CD4-positive, alpha-beta T cell treated with Interleukin-1 beta for 1 hour (primary cell): ENCODE measurements around the gene NEU2.
A peak's percentile ranks its signal among the peaks of the same experiment; 100 is the strongest.
"Not testable (repeated sequence)": the region's sequence is repeated elsewhere in the genome, so short reads cannot be mapped to it uniquely, and the experiment has no call there.

Experiments
- DNase-seq, 2 donors: peaks; one replicate each; pipeline ENCODE4 v3.0.0-alpha.2; 2020 to 2022

NEU2 gene

GRCh38 chr2:233058717-233059546 lies 26.5 kb downstream of the NEU2 start:
- DNase-seq: no peak

DNA sequence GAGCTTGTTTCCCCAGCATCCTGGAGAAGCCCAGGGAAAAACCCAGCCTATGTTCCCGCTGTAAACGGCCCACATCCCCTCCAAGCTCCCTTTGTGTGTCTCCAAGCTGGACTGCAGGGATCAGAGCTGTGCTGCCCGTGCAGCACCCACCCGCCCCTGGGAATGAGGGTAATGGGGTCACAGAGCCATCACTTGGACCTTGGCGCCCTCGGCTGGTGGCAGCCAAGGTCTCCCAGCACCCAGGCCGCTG lies 27.0 kb downstream of the NEU2 start:
- DNase-seq: no peak

DNA sequence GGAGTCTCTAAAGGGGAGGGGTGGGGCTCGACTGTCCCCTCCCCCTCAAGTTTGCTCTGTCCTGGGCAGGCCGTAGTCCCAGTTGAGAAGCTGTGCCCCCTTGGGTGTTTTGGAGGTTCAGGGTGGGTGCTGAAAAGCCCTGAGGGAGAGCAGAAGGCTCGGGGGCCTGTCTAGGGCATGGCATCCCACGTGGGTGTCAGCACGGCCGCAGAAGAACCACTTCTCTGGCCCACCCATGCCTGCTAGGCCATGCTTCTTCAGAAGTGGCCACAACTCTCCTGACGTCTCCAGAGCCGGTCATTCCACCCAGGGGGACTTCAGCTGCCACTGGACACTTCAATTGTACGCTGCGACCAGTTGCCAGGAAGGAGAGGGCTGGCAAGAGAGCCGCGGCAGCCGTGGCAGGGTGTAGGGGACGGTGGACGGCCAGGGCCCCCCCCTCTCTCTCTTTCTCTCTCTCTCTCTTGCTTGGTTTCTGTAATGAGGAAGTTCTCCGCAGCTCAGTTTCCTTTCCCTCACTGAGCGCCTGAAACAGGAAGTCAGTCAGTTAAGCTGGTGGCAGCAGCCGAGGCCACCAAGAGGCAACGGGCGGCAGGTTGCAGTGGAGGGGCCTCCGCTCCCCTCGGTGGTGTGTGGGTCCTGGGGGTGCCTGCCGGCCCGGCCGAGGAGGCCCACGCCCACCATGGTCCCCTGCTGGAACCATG lies 27.5 kb downstream of the NEU2 start, which contains the start of gene INPP5D:
Gene INPP5D, plus strand, starts transcription at position 546 of the 704 bp plus-strand sequence. Its CDS starts 137 bp downstream, at position 683.
- peak; percentile 84 to 85 for DNase-seq

DNA sequence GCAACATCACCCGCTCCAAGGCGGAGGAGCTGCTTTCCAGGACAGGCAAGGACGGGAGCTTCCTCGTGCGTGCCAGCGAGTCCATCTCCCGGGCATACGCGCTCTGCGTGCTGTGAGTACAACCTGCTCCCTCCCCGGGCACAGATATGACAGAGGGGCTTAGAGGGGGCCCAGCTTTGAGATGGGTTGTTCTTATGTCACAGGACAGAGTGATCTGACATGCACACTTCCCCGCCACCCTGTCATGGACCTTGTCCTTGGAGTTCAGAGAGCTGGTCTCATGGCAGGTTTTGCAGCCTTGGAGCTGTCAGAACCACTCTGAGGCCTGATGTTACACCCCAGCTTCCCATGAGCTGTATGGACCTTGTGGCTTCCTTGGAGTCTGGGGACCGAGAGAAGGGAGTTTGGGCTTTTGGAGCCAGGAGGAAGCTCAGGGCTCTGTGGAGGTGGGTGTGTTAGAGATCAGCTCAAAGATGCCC lies 28.1 kb downstream of the NEU2 start:
- no peak for DNase-seq

GRCh38 chr2:233060980-233061590 lies 28.6 kb downstream of the NEU2 start:
- DNase-seq: peak in 1 of 2 donors; percentile 52

DNA sequence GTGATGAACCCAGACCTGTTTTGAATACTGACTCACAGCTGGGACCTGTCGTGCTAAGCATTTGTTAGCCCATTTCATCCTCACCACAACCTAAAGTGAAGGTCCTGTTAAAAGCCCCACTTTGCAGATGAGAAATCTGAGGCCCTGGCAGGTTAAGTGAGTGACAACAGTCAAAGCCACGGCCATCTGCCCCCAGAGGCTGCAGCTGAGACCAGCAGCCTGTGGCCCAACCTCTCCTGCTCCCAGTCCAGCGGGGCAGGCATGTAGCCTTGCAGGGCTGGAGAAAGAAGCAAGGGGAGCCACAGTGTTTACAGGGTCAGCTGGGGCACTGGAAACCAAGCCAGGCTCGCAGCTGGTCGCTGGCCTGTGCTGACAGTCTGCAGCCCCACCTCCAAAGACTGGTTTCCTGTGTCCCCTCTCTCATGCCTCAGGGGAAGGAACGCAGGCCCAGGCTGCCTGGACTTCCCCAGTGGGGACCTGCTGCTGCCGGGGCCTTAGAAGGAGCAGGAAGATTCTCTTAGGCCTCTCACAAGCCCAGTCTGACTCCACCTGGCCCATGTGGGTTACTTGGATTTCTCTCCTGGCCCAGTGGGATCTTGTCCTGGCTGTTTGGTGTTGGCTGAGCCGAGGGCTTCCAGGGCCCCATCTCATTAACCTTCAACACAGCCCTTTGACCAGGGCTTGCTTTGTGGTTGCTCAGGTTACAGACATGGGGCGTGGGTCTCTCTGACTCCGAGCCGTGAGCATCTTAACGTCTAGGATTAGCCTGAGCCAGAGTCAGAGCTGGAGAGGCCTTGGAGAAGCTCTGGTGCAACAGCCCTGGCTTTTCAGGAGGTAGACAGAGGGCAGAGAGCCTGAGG lies 29.3 kb downstream of the NEU2 start:
- DNase-seq: no peak

GRCh38 chr2:233062451-233062850 lies 30.0 kb downstream of the NEU2 start:
- DNase-seq: no peak

DNA sequence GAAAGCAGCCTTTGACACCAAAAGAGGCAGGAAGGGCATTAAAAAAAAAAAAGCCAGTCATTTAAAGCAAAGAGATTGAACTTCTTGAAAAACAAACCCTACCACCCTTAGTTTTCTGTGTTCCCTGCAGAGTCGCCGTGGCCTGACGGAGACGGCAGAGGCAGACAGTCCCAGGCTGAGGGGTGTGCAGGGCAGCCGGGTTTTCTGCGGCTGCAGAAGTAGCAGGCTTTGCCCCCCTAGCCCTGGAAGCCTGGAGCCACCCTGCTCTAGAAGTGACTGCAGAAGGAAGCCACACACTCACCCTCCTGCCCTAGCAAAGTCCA lies 30.4 kb downstream of the NEU2 start:
- no peak for DNase-seq

GRCh38 chr2:233063269-233063975 lies 30.9 kb downstream of the NEU2 start:
- no peak for DNase-seq

GRCh38 chr2:233063976-233064411 lies 31.5 kb downstream of the NEU2 start:
- no peak for DNase-seq

GRCh38 chr2:233064530-233065199 lies 32.2 kb downstream of the NEU2 start:
- DNase-seq: no peak

- DNase-seq: not testable (repeated sequence)
Measured at GRCh38 chr2:233065200-233065589, 32.7 kb downstream of the NEU2 start.

DNA sequence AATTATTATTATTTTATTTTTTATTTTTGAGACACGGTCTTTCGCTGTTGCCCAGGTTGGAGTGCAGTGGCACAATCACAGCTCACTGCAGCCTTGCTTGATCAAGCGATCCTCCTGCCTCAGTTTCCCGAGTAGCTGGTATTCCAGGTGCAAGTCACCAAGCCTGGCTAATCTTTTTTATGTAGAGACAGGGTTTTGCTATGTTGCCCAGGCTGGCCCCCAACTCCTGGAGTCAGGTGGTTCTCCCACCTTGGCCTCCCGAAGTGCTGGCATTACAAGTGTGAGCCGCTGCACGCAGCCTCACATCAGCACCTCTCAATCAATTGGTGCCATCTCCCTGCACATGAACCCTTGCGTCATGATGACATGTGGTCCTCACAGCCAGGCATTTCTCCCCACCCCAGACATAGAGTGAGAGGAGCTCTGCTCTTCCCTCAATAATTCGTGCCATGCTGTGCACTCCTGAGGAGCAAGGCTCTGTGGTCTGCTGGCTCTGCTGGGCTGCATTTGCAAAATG lies 33.5 kb downstream of the NEU2 start:
- no peak for DNase-seq

DNA sequence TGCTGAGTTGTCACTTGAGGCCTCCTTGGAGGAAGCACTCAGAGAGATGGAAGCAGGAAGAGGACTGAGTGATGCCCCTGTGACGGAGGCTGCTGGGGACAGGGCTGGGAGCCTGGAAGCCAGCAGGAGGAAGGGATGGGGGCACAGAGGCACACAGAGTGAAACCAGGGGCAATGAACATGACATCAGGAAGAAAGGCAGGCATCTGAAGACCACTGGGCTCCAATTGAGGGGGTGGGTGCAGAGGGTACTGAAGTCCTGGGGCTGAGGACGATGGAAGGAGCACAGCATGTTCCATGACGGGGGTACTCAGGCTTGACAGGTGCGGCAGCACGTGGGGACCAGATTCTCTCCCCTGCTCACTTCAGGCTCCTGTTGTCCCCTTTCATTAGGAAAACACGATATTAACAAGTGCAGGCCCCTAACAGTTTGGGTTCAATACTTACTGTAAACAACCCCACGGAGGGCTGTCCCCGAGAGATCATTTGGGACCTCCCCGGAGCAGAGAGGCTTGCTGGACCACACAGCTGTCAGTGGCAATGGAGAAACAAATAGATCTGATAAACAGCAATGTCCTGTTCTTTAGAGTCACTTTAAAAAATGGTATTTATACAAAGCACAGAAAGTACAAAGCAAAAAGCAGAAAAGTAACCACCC lies 36.4 kb downstream of the NEU2 start:
- DNase-seq: no peak

DNA sequence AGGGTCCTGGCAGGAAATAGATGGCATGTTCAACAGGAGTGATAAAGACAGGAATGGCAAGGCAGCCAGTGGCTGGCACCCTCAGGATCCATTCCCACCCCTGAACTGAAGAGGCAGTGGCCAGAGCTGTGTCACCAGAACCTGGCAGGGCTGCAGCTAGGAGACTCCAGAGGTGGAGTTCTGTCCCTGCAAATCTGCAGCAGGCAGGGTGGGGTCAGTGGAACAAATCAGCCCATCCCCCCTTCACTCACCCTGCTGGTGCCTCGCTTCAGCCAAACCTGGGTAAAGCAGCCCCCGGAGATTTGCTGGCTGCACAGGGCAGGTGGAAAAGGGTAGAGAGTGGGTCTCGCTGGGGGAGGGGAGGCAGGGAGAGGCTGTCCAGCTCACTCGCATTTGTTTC lies 40.4 kb downstream of the NEU2 start:
- DNase-seq: no peak

GRCh38 chr2:233074106-233074505 lies 41.6 kb downstream of the NEU2 start:
- no peak for DNase-seq

- DNase-seq: no peak
Measured at GRCh38 chr2:233075141-233075965, 42.9 kb downstream of the NEU2 start.

DNA sequence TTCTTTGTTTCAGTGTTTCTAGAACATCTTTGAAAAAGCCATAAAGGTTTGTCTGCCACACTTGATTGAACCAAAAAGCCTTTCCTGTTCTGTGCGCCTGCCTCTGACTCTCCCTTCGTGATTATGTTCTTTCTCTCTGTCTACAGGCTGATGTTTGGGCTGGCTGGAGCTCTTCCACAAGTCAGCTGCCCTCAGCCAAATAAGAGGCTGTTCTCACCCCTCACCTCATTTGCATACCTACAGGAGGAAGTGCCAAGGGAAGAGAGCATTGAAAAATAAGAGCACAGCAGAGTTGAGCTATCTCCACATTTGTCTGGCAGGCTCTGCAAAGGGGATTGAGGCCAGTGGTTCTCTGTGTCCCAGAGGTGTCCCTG lies 43.5 kb downstream of the NEU2 start:
- peak; percentile 45 to 55 for DNase-seq

DNA sequence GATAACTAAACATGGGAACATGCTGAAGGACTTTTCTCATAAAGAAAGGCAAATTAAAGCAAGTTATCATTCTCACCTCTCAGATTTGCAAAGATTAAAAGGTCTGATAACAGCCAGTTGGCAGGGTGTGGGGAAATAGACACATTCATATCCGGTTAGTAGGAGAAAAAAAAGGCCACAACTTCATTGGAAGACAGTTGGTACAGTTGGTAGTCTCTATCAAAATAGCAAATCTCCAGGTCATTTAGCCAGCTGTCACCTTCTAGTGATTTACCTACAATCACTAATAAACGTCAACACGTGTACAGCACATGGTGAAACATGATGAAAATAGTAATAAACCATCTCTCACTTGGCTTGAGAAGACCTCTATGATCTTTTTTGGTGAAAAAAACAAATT lies 44.3 kb downstream of the NEU2 start:
- peak in 1 of 2 donors; percentile 60 for DNase-seq

DNA sequence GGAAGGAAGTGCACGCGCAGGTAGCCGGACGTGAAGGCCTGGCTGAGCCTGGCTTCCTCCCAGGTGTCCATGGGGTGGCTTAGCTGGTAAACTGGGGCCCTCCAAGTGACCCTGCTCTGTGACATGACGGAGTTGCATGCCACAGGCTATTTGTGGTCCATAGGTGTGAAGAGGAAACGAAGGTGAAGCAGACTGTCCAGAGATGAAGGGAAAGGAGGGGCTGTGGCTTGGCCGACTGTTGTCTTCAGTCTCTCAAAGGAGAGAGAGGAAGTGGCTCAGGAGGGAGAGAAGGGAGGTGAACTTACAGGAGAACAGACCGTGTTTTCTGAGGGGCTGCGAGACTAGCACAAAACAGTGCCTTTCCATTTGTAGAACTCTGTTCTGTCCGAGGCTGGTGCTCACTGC lies 47.0 kb downstream of the NEU2 start:
- DNase-seq: peak; percentile 41 to 50
